ENCODE measurements around the gene GLIS1. TPM values are rescaled to one million over a fixed set of nuclear protein-coding genes. Genes with fewer than 3 reads are reported as not detected.

GLIS1 gene
- total RNA-seq, 1 donor from 2014 or later = 0.08 TPM

DNA sequence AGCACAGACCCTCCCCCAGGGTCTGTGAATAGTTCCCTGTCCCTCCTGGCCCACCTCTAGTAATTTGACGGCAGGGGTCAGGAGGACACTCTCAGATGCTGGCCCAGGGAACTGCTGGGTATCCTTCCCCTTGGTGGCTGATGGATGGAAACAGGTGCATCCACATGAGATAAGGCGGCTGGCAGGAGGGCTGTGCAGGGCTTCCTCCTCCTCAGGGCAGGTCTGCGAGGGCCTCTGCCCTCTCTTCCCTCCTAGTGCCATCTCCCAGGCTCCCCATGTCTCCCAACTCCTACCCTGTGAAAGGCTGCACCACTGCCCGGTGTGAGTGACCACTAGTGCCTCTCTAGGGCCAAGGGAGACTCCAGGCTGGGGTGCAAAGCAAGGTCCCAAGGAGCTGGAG lies 123.9 kb downstream of the GLIS1 start:
- ATAC-seq (ENCODE audit: poor library complexity) = no peak
- intact Hi-C loops (cut with DNase I) = no loop called here
- no peak for DNase-seq

- intact Hi-C loops (cut with DNase I) = no loop called here
- DNase-seq = no peak
- no peak for ATAC-seq (ENCODE audit: poor library complexity)
Observed at GRCh38 chr1:53614231-53615021, 124.5 kb downstream of the GLIS1 start.

DNA sequence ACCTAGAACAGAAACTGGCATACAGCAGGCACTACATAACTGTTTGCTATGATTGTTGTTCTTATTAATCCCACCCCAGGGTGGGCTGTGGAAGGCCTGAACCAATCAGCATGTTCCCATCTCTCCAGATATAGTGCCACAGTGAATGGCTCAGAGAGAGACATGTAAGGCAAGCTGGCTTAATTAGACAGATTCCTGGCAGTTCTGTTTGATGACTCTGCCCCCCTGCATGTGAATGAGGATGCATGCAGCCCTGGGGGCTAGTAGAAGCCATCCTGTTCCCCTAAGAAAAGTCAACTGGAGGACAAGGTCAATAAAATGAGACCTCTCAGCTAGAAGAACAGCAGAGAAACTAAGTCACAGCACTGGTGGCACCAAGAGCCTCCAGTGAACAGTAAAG lies 130.3 kb downstream of the GLIS1 start:
- ATAC-seq (ENCODE audit: poor library complexity) (no peak), DNase-seq (no peak)
- intact Hi-C loops (cut with DNase I) = no loop called here

- intact Hi-C loops (cut with DNase I) = no loop called here
- ATAC-seq (ENCODE audit: poor library complexity) (no peak), DNase-seq (no peak)
Observed at GRCh38 chr1:53608071-53608470, 130.9 kb downstream of the GLIS1 start.

GRCh38 chr1:53606651-53607051 lies 132.3 kb downstream of the GLIS1 start:
- DNase-seq (no peak), ATAC-seq (ENCODE audit: poor library complexity) (no peak)
- intact Hi-C loops (cut with DNase I) = no loop called here

- intact Hi-C loops (cut with DNase I) = no loop called here
- no peak for DNase-seq
- ATAC-seq (ENCODE audit: poor library complexity) = no peak
Observed at GRCh38 chr1:53606197-53606596, 132.8 kb downstream of the GLIS1 start.

DNA sequence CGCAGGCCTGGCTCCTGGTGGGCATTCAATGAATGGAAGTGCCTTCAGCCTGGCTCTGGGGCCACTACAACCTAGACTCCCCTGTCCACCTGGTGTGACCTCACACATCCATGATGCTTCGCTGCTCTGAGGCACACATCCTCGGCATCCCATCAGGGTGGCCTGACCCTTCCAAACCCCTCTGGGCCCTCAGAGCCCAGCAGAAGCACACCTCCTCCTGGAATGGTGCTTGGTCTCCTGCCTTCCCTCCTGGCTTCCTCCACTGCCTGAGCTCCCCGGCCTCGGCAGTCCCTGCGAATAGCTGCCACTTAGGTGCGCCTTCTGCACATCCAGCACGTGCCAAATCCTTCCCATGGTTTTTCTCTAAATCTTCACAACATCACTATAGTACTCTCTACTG lies 133.8 kb downstream of the GLIS1 start:
- intact Hi-C loops (cut with DNase I) = no loop called here
- no peak for DNase-seq
- no peak for ATAC-seq (ENCODE audit: poor library complexity)

- intact Hi-C loops (cut with DNase I) = no loop called here
- DNase-seq (no peak), ATAC-seq (ENCODE audit: poor library complexity) (no peak)
Observed at GRCh38 chr1:53604291-53604919, 134.6 kb downstream of the GLIS1 start.

DNA sequence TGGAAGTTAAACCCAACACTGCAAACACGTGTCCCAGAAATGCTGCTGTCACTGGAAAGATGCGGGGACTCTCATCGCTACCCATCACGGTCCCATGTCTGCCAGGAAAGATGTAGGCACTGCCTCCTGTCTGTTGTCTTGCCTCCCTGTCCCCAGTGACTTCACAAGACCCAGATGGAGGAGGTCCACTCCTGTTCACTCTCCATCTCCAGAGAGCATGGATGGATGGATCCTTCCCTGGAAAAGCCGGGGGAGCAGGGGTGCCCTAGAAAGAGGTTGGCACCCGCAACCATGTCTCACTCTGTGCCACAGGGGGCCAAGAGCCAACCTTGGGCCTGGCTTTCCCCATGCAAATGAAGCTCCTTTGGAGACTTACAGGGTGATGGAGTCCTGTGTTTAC lies 135.5 kb downstream of the GLIS1 start:
- DNase-seq (no peak), ATAC-seq (ENCODE audit: poor library complexity) (no peak)
- intact Hi-C loops (cut with DNase I) = no loop called here

DNA sequence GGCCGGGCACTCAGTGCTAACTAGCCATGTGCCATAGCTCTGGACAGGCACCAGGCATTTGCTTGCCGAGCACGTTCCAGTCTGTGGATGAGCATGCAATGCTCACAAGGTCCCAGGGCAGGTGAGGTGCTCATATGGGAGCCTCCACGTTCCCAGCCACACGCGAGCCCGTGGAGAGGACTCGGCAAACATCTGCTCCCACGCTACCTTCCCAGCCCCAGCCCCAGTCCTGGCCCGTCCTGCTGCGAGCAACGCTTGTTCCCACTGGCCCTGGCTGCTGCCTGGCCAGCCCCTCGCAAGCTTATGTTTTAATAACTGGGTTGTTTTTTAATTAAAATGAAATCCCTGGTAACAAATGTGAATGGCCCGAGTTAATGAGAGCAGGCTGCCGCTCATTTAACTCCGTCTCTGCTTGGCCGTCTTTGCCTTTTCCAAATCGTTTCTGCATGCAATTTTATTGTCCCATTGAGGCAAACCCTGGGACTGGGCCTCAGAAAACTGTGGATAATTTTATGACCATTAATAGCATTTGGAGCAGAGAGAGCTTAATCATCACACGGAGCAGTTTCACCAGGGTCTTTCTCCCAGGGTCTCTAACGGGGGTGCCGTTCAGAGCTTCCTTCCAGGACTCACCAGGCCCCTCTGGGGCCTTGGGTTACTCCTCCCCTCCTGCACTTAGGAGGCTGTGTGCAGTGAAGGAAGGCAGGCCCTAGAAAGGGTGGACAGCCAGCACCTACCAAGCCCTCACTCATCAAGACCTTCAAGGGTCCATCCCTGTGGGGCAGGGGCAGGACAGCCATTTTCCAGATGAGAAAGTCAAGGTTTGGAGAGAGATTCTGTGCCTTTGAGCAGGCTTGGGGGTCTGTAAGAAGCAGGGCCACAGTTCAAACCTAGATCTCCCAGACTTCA lies 136.8 kb downstream of the GLIS1 start:
- intact Hi-C loops (cut with DNase I) = no loop called here
- no peak for DNase-seq
- no peak for ATAC-seq (ENCODE audit: poor library complexity)

- ATAC-seq (ENCODE audit: poor library complexity) (no peak), DNase-seq (no peak)
- intact Hi-C loops (cut with DNase I) = no loop called here
Observed at GRCh38 chr1:53601031-53601745, 137.8 kb downstream of the GLIS1 start.

DNA sequence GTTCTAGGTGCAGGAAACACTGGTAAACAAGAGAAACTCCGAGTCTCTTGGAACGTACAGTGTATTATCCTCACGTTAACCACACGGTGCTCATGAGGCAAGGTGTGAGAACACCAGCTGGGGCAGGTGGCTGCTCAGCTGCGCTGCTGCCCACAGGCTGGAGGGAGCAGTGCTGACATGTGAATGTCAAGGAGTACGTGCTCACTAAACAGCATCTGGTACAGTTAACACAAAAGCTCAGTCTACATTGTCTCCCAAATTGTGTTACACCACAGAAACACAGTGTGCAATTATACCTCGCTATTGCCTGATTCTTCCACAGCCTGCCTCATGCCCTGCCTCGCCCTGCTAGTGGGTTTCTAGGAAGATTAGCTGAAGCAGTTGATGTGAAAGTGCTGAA lies 138.4 kb downstream of the GLIS1 start:
- intact Hi-C loops (cut with DNase I) = no loop called here
- no peak for ATAC-seq (ENCODE audit: poor library complexity)

DNA sequence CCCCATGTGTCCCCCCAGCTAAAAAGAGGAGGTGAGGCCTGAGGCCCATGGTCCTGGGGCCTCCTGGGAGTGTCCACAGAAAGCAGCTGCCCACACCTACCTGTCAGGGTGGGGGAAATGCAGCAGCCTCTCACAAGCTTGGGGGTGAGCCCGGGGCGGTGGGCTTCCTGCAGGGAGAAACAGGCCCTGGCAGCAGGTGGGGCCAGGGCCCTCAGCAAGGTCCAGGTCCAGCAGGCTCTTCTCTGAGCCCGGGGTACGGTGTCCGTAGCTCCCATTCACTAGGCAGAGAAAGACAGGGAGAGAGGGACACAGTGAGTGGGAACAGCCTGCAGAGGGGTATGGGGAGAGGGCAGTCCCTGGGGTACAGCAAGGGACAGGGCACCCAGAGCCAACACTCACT lies 139.0 kb downstream of the GLIS1 start:
- DNase-seq (no peak), ATAC-seq (ENCODE audit: poor library complexity) (no peak)
- intact Hi-C loops (cut with DNase I) = no loop called here

More for the DNA sequence above, 138.4 kb downstream of the GLIS1 start:
- DNase-seq = no peak

GRCh38 chr1:53599481-53599880 lies 139.5 kb downstream of the GLIS1 start:
- intact Hi-C loops (cut with DNase I) = no loop called here
- DNase-seq = no peak
- ATAC-seq (ENCODE audit: poor library complexity) = no peak

GRCh38 chr1:53598966-53599365 lies 140.0 kb downstream of the GLIS1 start:
- DNase-seq = no peak
- ATAC-seq (ENCODE audit: poor library complexity) = no peak
- intact Hi-C loops (cut with DNase I) = no loop called here

DNA sequence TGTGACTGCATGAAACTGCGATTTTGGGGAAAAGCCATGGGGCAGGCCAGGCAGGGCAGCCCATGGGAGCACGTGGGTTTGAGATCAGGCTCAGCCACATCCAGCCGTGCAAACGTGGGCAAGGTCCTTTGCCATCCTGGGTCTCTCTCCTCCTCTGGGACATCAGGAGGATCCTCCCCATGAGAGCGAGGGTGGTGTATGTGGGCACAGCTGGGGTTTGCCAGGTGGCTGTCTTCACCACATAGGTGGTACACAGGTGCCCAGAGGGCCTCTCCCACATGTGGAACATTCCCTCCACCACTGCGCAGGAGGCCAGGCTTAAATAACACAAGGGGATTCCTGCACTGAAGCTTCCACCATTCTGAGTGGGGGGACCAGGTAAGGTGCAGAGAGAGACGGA lies 143.1 kb downstream of the GLIS1 start:
- ATAC-seq (ENCODE audit: poor library complexity) (no peak), DNase-seq (no peak)
- intact Hi-C loops (cut with DNase I) = no loop called here

- intact Hi-C loops (cut with DNase I) = no loop called here
- ATAC-seq (ENCODE audit: poor library complexity) = no peak
- no peak for DNase-seq
Observed at GRCh38 chr1:53594391-53595180, 144.4 kb downstream of the GLIS1 start.

DNA sequence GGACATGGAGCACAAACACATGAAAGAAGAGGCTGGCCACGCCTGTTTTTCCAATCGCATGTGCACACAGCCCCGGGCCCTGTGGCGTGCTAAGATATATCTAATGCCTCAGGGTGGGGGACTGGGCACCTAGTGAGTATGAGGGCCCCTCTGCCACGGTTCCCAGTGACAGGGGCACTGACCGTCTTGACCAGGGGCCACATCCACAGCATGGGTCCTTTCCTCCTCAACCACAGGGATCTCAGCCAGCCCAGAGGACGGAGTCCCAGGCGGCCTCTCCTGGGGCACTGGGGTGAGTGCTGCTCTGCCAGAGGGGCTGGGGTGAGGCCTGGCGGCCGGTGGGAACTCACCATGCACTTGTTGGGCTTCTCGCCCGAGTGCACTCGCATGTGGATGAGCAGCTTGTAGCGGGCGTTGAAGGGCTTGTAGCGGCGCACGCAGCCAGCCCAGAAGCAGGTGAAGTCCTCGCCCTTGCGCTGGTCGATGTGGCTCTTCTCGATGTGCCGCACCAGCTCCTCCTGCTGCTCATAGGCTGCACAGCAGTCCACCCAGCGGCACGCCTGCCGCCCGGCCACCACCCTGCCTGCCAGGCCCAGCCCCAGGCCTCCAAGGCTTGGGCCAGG lies 145.1 kb downstream of the GLIS1 start:
- intact Hi-C loops (cut with DNase I) = no loop called here
- ATAC-seq (ENCODE audit: poor library complexity) = peak; percentile 44
- DNase-seq = no peak
